ENCODE results near the gene CHKA.

CHKA gene

DNA sequence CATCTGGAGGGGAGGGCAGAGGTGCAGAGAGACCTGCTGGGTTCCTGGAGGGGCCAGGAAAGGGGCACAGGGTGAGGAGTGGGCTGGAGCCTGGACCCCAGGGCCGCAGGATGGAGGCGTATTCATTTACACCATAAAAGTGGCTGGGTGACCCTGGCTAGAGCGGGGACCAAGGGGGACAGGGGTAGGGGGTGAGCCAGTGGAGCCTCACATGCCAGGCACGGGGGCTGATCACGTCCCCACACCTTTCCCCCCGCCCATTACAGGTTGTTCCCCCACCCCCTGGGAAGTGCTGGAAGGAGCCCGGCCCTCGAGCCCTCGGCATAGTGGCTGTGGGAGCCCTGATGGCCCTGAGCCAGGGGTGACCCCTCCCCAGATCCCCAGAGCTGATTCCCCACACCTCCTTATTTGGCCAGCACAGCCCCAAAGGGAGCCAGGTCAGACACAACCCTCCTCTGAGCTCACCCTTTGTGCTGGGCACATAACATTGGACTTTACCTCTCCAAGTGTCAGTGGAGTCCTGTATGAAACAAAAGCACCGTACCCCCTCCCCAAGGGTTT, 81.6 kb downstream of the CHKA start:
- H3K4me1 ChIP-seq (ENCODE audit: control insufficient read depth, low read depth, low read length): peaks cover 5% of the 10 kb centered on the region
- no peak overlapping the region for H3K23ac ChIP-seq (ENCODE audit: low read length)
- no peak overlapping the region for H2BK5ac ChIP-seq (ENCODE audit: low read length)
- no peak overlapping the region for H2BK15ac ChIP-seq (replicated peaks; ENCODE audit: low read depth)
- H3K79me1 ChIP-seq (ENCODE audit: low read length): no peaks in the 10 kb centered on the region
- peak overlapping the region; percentile 10 for H2AK5ac ChIP-seq (ENCODE audit: low read length)
- H3K4ac ChIP-seq (ENCODE audit: low read depth, low read length): no peak overlapping the region
- no peak overlapping the region for H3K4me3 ChIP-seq (ENCODE audit: low read length)
- no peak overlapping the region for H4K5ac ChIP-seq (ENCODE audit: low read length)
- H2BK120ac ChIP-seq (ENCODE audit: low read depth, low read length): no peak overlapping the region
- no peak for DNase-seq
- no peak overlapping the region for H4K8ac ChIP-seq (ENCODE audit: low read depth, low read length)
- WGBS (ENCODE audit: extremely low coverage, insufficient coverage, low lambda C conversion rate): no CpG with 5 or more reads among the region's 10 CpGs
- peak overlapping the region; percentile 41 for H3K4me2 ChIP-seq (ENCODE audit: low read length)
- no peaks in the 10 kb centered on the region for H3K36me3 ChIP-seq (ENCODE audit: control insufficient read depth, insufficient read depth, low read length)
- H3K27me3 ChIP-seq (ENCODE audit: insufficient read depth, low read length, poor library complexity): no peaks in the 10 kb centered on the region
- peak overlapping the region; percentile 54 for H3K9ac ChIP-seq (ENCODE audit: low read length)
- H3K18ac ChIP-seq (ENCODE audit: low read length): peak overlapping the region; percentile 24
- H3K27ac ChIP-seq (ENCODE audit: low read depth, low read length): peak overlapping the region; percentile 59
- no peaks in the 10 kb centered on the region for H3K79me2 ChIP-seq (ENCODE audit: control insufficient read depth, insufficient read depth, low read length)
- H3K56ac ChIP-seq (ENCODE audit: low read length): peak overlapping the region; percentile 80

DNA sequence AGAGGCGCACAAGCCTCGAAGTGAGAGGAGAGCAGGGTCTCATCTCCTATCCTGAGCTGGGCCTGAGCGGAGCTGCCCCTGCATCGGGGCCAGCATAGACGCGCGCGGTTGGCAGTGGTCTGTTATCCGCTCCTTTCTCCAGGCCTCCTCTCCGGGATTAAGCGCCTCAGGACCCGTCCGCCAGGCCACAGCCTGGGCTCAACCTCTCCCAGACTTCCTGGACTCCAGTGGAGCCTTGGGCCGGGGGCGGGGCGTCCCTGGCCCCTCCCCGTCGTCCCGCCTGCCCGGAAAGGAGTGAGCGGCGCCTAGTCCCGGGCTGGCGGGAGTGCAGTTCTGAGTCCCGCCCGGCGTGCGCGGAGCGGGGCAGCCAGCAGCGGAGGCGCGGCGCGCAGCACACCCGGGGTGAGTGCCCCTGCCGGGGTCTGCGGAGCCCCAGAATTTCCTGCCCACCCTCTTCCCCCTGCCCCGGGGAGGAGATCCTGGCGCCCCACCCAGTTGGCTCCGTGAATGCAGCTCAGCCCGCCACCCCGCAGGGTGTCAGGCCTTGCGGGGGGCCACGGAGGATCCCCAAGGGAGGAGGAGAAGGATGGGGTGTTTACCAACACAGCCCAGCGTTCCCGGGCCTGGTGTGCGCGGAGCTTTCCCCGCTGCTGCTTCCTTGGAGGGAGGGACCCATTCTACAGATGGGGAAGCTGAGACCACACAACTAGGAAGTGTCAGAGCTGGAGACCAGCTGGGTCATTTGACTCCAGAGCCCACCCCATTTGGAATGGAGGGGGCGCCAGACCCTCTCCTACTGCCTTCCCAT, 82.3 kb downstream of the CHKA start, which contains the start of gene TCIRG1:
Gene TCIRG1 (plus strand): TSS at position 308 of the 808 bp plus-strand sequence. CDS start 2,247 bp downstream, outside the sequence.
- Histone ChIP-seq H3K9ac (ENCODE audit: low read length) (peak within 1 kb of the TSS; percentile 70), H3K4me2 (ENCODE audit: low read length) (peak within 1 kb of the TSS; percentile 41), H2BK120ac (ENCODE audit: low read depth, low read length) (no peak within 1 kb of the TSS), H3K4me1 (ENCODE audit: control insufficient read depth, low read depth, low read length) (peaks cover 5% of the 10 kb centered on the region), H3K79me2 (ENCODE audit: control insufficient read depth, insufficient read depth, low read length) (no peaks in the 10 kb centered on the region), H3K27me3 (ENCODE audit: insufficient read depth, low read length, poor library complexity) (no peaks in the 10 kb centered on the region), H4K8ac (ENCODE audit: low read depth, low read length) (no peak within 1 kb of the TSS), H2BK15ac (replicated peaks; ENCODE audit: low read depth) (no peak within 1 kb of the TSS), H2BK5ac (ENCODE audit: low read length) (no peak within 1 kb of the TSS), H3K23ac (ENCODE audit: low read length) (peak within 1 kb of the TSS; percentile 94), H3K56ac (ENCODE audit: low read length) (peak within 1 kb of the TSS; percentile 80), H3K27ac (ENCODE audit: low read depth, low read length) (peak within 1 kb of the TSS; percentile 59), H3K4ac (ENCODE audit: low read depth, low read length) (peak within 1 kb of the TSS; percentile 60), H3K4me3 (ENCODE audit: low read length) (peak within 1 kb of the TSS; percentile 16), H3K18ac (ENCODE audit: low read length) (peak within 1 kb of the TSS; percentile 31), H3K79me1 (ENCODE audit: low read length) (no peaks in the 10 kb centered on the region), H4K5ac (ENCODE audit: low read length) (no peak within 1 kb of the TSS), H2AK5ac (ENCODE audit: low read length) (peak within 1 kb of the TSS; percentile 10), H3K36me3 (ENCODE audit: control insufficient read depth, insufficient read depth, low read length) (peaks cover 1% of the 10 kb centered on the region)
- peak; percentile 89 for DNase-seq
- no CpG with 5 or more reads among the region's 51 CpGs for WGBS (ENCODE audit: extremely low coverage, insufficient coverage, low lambda C conversion rate)

DNA sequence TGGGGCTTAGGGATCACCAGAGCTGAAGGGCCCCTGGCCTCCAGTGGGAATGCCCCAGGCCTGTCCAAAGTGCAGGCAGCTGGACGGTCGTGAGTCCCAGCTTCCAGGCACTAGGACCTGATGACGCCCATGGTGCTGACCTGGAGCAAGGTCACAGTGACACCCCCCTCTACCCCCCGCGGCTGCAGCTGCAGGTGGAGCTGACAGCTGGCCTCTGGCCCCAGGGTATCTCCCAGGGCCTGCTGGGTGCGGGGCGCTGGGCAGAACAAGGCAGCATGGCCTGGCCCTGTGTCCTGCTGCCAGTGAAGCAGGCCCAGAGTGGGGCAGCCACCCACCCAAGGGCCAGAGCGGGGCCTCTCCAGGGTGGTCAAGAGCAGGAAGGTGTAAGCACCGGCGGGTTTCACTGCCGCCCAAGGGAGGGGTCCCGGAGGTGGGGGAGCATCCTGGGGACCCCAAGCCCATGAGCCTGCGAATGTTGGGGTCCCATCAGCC, 82.9 kb downstream of the CHKA start:
- no peak overlapping the region for H2AK5ac ChIP-seq (ENCODE audit: low read length)
- H3K4me2 ChIP-seq (ENCODE audit: low read length): peak overlapping the region; percentile 20
- WGBS (ENCODE audit: extremely low coverage, insufficient coverage, low lambda C conversion rate): no CpG with 5 or more reads among the region's 13 CpGs
- no peak overlapping the region for H3K4me3 ChIP-seq (ENCODE audit: low read length)
- no peak for DNase-seq
- H3K27me3 ChIP-seq (ENCODE audit: insufficient read depth, low read length, poor library complexity): no peaks in the 10 kb centered on the region
- H3K18ac ChIP-seq (ENCODE audit: low read length): peak overlapping the region; percentile 31
- H3K79me2 ChIP-seq (ENCODE audit: control insufficient read depth, insufficient read depth, low read length): no peaks in the 10 kb centered on the region
- peak overlapping the region; percentile 80 for H3K56ac ChIP-seq (ENCODE audit: low read length)
- H2BK120ac ChIP-seq (ENCODE audit: low read depth, low read length): no peak overlapping the region
- peak overlapping the region; percentile 17 for H3K4ac ChIP-seq (ENCODE audit: low read depth, low read length)
- H4K5ac ChIP-seq (ENCODE audit: low read length): no peak overlapping the region
- no peak overlapping the region for H2BK5ac ChIP-seq (ENCODE audit: low read length)
- H3K27ac ChIP-seq (ENCODE audit: low read depth, low read length): no peak overlapping the region
- peaks cover under 1% of the 10 kb centered on the region for H3K79me1 ChIP-seq (ENCODE audit: low read length)
- no peak overlapping the region for H4K8ac ChIP-seq (ENCODE audit: low read depth, low read length)
- H3K4me1 ChIP-seq (ENCODE audit: control insufficient read depth, low read depth, low read length): peaks cover 5% of the 10 kb centered on the region
- peaks cover 4% of the 10 kb centered on the region for H3K36me3 ChIP-seq (ENCODE audit: control insufficient read depth, insufficient read depth, low read length)
- no peak overlapping the region for H2BK15ac ChIP-seq (replicated peaks; ENCODE audit: low read depth)
- peak overlapping the region; percentile 94 for H3K23ac ChIP-seq (ENCODE audit: low read length)
- H3K9ac ChIP-seq (ENCODE audit: low read length): peak overlapping the region; percentile 70

DNA sequence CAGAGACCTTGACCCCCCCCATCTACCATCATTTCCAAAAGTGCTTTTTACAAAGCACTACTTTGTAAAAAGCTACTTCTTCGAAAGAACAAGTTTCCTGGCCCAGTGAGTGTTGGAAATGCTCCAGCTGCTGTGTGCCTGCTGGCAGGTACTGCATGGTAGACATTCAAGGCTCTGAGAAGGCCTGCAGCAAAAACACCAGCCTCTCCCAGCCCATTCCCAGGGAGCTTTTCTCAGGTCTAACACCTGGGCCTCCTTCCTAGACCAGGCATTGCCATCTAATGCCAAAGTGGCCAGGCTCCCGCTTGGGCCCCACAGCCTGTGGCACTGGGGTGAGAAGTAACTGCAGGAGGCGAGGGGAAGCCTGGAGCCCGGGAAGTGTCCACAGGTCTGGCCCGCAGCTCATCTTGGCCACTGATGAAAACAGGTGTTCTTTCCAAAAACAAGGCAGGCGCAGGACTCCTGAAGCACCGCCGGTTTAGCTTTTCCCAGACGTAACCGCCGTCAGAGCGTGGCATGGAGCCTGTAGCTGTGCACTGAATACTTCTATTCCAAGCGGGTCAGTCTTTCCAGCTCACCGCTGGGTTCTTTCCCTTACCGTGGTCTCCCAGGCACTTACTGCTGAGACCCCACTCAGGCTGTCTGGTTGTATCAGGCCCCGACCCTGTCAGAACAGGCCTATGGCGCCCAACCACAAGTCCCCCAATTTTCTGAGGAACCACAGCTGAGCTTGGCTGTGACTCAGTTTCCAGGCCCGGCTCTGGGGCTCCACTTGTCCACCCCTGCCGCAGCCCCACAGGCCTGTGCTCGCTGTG, 83.6 kb downstream of the CHKA start:
- Histone ChIP-seq H3K4me3 (ENCODE audit: low read length) (no peak overlapping the region), H4K5ac (ENCODE audit: low read length) (no peak overlapping the region), H3K4me1 (ENCODE audit: control insufficient read depth, low read depth, low read length) (peaks cover 5% of the 10 kb centered on the region), H3K27ac (ENCODE audit: low read depth, low read length) (no peak overlapping the region), H3K23ac (ENCODE audit: low read length) (no peak overlapping the region), H3K36me3 (ENCODE audit: control insufficient read depth, insufficient read depth, low read length) (peaks cover 4% of the 10 kb centered on the region), H2BK5ac (ENCODE audit: low read length) (no peak overlapping the region), H2BK120ac (ENCODE audit: low read depth, low read length) (no peak overlapping the region), H3K79me1 (ENCODE audit: low read length) (peaks cover 3% of the 10 kb centered on the region), H4K8ac (ENCODE audit: low read depth, low read length) (no peak overlapping the region), H3K9ac (ENCODE audit: low read length) (no peak overlapping the region), H3K18ac (ENCODE audit: low read length) (no peak overlapping the region), H3K4ac (ENCODE audit: low read depth, low read length) (no peak overlapping the region), H2BK15ac (replicated peaks; ENCODE audit: low read depth) (no peak overlapping the region), H3K79me2 (ENCODE audit: control insufficient read depth, insufficient read depth, low read length) (no peaks in the 10 kb centered on the region), H3K27me3 (ENCODE audit: insufficient read depth, low read length, poor library complexity) (no peaks in the 10 kb centered on the region), H2AK5ac (ENCODE audit: low read length) (no peak overlapping the region), H3K56ac (ENCODE audit: low read length) (no peak overlapping the region), H3K4me2 (ENCODE audit: low read length) (no peak overlapping the region)
- no peak for DNase-seq
- WGBS (ENCODE audit: extremely low coverage, insufficient coverage, low lambda C conversion rate): no CpG with 5 or more reads among the region's 20 CpGs

DNA sequence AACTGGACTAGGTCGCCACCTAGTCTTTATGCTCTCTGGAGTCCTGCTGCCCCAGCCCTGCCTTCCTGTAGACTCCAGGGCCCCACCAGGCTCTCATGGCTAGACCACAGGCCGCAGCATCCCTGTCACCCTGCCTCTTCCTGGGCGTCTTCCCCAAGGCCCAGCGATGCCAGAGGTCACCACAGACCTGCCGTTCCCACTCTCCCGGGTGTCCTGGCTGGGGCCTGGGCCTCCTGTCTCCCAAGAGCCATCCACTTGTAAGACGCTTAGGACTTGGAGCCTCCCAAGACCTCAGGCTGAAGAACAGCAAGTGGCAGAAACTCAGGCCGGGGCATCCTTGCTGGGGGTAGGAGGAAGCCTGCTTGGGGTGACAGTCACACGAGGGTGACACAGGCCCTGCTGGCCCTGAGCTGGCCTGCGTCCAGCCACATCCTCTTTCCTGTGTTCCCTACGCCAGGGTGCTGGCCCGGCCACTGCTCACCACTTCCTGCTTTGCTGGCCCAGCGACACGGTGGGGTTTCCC, 84.4 kb downstream of the CHKA start:
- H3K79me1 ChIP-seq (ENCODE audit: low read length): peaks cover 6% of the 10 kb centered on the region
- H3K4me2 ChIP-seq (ENCODE audit: low read length): no peak overlapping the region
- no peak overlapping the region for H2BK120ac ChIP-seq (ENCODE audit: low read depth, low read length)
- no peak overlapping the region for H3K4me3 ChIP-seq (ENCODE audit: low read length)
- DNase-seq: no peak
- H3K18ac ChIP-seq (ENCODE audit: low read length): no peak overlapping the region
- no peaks in the 10 kb centered on the region for H3K27me3 ChIP-seq (ENCODE audit: insufficient read depth, low read length, poor library complexity)
- H3K56ac ChIP-seq (ENCODE audit: low read length): no peak overlapping the region
- H2BK5ac ChIP-seq (ENCODE audit: low read length): no peak overlapping the region
- peaks cover 1% of the 10 kb centered on the region for H3K79me2 ChIP-seq (ENCODE audit: control insufficient read depth, insufficient read depth, low read length)
- H3K4me1 ChIP-seq (ENCODE audit: control insufficient read depth, low read depth, low read length): peaks cover 5% of the 10 kb centered on the region
- H4K5ac ChIP-seq (ENCODE audit: low read length): no peak overlapping the region
- no peak overlapping the region for H3K27ac ChIP-seq (ENCODE audit: low read depth, low read length)
- no peak overlapping the region for H4K8ac ChIP-seq (ENCODE audit: low read depth, low read length)
- H3K36me3 ChIP-seq (ENCODE audit: control insufficient read depth, insufficient read depth, low read length): peaks cover 4% of the 10 kb centered on the region
- H3K23ac ChIP-seq (ENCODE audit: low read length): no peak overlapping the region
- no CpG with 5 or more reads among the region's 14 CpGs for WGBS (ENCODE audit: extremely low coverage, insufficient coverage, low lambda C conversion rate)
- H3K9ac ChIP-seq (ENCODE audit: low read length): no peak overlapping the region
- H2BK15ac ChIP-seq (replicated peaks; ENCODE audit: low read depth): no peak overlapping the region
- no peak overlapping the region for H3K4ac ChIP-seq (ENCODE audit: low read depth, low read length)
- no peak overlapping the region for H2AK5ac ChIP-seq (ENCODE audit: low read length)

Data from mesendoderm (in vitro differentiated cells).